Suppressor macrophage treated with lipopolysaccharide for 1 hour (primary cell): ENCODE data around the gene STUM.
"Not testable (repeated sequence)": the region's sequence is repeated elsewhere in the genome, so short reads cannot be mapped to it uniquely, and the experiment has no call there.

Experiments
- DNase-seq, 3 donors: peaks; one replicate each; pipeline ENCODE4 v3.0.0-alpha.2; 2020 to 2022

STUM gene

DNA sequence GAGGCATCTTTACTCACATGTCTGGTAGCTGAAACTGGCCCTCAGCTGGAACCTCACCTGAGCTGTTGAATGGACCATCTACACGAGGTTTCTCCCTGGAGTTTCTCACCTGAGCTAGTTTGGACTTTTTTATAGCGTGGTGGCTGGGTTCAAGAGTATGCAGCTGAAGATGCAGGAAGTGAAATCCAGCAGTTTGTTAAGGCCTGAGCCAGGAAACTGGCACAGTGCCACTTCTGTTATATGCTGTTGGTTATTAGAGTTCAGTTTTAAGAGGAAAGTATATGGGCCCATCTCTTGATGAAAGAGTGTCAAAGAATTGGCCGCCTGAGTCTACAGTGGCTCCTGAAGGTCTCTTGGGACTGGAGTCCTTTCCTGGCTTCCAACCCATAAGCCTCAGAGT lies 35.6 kb downstream of the STUM start:
- peak in 1 of 3 donors; percentile 8 for DNase-seq

GRCh38 chr1:226586116-226586515 lies 37.6 kb downstream of the STUM start:
- DNase-seq, result no peak

DNA sequence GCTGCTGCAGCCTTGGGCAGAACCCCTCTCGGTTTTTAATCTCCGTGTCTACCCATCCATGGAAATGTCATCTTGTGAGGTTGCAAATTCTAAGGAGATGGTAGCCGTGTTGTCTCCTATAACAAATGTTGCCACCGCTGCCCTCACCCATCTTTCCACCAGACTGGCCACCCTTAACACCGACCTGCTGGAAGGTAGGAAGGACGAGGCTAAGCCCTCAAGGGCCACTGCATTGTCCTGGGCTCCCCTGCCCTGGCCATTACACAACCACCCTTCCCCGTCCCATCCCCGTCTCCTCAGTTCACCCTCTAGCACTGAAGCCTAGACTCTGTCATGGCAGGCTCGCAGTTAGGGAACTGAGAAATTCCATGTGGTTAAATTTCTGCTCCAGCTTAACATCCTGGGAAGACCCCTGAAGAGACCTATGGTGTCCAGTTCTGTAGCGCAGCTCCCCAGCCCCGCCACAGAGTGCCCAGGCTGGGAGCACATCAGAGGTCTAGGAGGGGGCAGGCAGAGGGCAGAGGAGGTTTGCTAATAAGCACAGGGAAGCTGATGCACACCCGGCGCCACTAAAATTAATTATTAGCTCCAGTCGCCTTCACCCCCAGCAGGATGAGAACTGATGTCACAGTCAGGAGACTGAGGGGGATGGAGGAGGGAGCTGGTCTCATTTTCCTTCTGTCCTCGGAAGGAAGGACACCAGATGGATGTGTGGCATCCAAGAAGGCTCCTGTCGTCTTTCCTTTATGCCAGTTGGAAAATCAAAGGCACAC lies 38.3 kb downstream of the STUM start:
- peak; percentile 18 to 71 (median 24) for DNase-seq

- peak; percentile 63 to 73 (median 64) for DNase-seq
Measured at GRCh38 chr1:226588484-226588883, 39.9 kb downstream of the STUM start.

DNA sequence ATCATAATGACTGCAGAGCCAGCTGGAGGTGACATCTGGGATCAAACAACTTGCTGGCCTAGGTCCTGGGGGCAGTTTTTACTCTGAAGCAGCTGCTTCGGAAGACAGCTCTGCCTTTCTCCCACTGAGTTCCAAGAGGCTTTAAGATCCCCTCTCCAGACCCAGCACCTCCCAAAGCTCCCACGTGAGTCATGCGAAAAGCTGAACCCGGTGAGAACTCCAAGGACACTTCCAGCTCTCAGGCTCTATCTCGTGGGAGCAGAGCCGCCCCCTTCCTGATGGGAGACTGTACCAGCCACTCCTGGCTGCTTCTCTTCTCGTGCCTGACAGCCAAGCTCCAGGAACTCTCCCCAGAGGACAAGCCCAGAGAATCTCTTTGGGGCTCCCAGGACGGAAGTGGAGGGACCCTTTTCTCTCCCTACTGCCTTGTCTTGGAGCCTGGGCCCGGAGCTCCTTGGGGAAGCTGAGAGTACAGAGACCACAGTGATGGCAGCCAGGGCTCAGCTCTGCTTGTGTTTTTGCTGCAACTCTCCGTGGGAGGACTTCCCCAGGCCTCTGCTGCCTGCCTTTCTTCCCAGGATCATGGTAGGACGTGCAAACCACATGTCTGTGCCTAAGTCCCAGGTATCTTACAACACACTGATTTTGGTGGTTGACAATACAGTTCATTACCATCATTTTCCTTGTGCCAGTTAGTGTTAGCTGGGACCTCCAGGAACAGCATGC lies 40.6 kb downstream of the STUM start:
- DNase-seq, result peak in 1 of 3 donors; percentile 3

GRCh38 chr1:226590614-226591013 lies 42.0 kb downstream of the STUM start:
- DNase-seq, result no peak

GRCh38 chr1:226593541-226593940 lies 45.0 kb downstream of the STUM start:
- DNase-seq, result no peak

GRCh38 chr1:226596531-226597165 lies 48.1 kb downstream of the STUM start:
- DNase-seq, result no peak

DNA sequence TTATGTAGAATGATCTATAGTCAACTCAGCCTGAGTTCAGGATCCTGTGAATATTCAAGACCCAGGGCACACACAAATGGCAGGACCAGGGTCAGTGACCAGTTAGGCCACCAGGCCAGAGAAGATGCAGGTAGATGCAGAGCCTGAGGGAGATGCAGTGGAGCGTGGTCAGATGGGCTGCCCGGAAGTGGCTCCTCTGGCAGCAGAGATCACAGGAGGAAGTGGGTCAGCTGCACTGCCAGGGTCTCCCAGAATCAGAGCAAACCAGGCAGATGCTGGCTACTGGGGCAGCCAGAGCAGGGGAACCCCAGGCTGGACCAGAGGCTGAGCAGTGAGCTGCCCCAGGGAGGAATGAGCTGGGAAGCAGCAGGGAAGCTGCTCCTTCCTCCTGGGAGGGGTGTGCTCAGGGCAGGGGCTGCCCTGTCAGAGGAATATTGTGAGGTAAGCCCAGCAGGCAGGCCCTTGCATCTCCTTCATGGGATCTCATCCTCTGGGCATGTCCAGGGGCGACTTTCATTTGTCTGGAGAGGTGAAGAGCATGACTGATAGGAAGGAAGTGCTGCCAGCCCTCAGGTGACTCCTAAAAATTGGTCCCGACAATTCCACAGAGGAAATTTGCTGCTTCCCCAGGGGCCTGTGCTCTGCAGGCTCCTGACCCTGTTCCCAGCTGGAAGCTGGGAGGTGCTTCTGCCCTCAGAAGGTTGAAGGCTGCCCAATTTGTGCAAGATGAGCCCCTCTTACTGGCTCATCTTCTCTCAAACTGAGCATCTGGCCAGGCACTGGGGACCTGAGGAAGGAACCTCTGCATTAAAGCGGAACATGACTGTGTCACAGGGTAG lies 49.3 kb downstream of the STUM start:
- no peak for DNase-seq

- no peak for DNase-seq
Measured at GRCh38 chr1:226598455-226598849, 49.9 kb downstream of the STUM start.

DNA sequence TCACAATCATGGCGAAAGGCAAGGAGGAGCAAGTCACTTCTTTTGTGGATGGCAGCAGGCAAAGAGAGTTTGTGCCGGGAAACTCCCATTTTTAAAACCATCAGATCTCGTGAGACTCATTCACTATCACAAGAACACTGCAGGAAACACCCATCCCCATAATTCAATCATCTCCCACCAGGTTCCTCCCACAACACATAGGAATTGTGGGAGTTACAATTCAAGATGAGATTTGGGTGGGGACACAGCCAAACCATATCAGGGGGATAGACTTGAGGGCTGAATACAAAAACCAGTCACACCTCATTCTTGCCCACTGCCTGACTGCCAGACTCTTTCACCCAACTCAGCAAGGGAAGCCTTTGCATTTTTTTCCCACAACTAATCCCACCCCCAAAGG lies 50.4 kb downstream of the STUM start:
- DNase-seq, result not testable (repeated sequence)

GRCh38 chr1:226599636-226600238 lies 51.2 kb downstream of the STUM start:
- no peak for DNase-seq

DNA sequence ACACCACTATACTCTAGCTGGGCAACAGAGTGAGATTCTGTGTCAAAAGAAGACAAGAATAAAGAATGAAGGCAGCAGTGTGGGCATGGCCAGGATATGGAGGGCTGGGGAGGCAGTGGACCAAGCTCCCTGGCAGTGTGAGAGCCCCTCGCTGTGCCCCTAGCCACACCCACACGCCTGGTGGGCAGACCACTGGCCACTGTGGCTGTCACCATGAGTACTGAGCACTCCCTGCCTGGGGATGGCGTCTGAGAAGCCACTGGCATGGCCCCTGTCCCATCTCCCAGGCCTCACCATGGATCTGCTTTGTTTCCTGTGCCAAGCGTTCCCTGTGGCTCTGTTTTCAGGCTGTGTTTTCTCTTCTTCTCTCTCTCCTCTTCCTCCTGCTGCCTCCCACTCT lies 51.7 kb downstream of the STUM start:
- DNase-seq, result no peak

DNA sequence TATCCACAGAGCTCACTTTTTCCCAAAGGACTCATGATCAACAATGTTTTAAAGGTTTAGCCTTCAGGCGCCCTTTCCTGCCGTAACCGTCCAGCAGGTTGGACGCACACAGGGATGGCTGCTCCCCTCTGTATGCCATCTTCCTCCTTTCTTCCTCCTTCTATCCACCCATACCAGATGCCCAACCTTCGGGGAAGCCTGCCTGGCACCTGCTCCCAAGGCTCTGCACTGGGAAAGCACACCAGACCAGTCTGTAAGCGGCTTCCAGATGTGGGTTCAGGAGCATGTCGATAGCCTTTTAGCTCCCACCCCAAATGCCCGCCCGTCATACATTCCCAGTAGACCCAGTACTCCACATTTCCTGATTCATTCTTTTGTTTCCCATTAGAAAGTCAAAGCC lies 52.9 kb downstream of the STUM start:
- no peak for DNase-seq

DNA sequence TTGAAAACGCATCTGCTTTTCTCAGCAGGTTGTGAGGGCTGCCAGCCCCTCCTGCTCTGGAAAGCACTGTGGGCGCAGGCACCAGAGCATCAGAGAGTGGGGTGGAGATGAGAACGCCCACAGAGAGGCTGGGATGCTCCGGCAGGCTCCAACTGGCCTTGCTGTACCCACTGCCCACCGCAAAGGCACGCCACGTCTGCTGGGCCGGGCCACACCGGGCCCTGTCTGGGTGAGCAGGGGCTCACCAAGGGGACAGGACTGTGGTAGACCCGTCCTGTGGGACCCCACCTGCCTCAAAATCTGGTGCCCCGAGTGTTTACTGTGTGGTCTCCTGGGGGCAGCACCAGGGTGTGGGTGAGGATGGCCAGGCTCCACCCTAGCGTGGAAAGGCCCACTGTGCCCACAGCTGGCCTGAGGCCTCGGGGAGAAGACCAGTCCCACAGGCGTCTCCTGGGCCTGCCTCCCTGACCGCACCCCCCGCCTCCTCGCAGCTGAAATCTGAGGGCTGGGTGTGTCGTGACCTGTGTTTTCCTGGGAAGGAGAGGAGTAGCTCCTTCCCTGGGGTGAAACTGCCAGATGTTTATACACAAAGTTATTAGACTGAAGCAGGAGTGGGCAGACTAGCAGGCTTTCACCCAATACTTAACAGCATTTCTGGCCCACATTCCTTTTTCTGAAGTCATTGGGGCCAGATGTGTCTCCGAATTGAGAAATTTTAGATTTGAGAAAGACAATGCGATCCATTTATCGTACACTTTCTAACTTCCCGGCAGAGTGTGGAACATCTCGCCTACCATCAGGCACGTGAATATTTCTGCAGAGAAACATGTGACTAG lies 53.8 kb downstream of the STUM start:
- no peak for DNase-seq

DNA sequence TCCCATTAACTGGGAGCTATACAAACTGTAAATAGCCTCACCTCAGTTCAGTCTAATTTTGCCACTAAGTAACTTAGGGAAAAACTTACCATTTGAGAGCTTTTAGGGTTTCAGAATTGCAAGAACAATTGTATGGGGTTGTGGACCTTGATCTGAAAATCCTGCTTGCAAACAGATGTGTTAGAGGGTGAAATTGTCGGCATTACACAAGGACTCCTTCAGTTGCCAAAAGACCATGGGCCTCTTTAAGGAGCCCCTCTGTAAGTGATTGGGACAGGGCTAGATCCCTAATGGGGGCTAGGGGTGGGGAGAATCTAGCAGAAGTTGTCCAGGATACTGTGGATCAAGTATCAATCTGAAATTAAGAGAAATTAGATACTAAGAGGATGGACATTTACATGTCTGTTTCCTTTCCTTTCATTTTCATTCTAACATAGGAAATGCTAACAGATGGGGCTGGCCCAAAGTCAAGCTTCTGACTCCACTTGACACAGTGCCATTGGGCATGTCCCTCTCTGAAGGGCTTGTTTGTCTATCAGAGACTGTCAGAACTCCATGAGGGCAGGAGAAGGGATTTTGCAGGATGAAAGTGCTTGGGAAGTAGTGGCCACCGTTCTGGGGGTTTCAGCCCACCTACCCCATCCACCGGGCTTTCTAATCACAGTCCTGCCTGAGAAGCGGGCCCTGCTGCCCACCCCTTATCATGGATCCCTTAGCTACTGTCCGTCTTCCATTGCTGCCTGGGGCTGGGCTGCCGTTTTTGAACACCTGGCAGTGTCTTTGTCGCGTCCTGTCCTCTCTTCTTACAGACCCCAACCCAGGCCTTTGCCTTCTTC lies 54.7 kb downstream of the STUM start:
- no peak for DNase-seq

DNA sequence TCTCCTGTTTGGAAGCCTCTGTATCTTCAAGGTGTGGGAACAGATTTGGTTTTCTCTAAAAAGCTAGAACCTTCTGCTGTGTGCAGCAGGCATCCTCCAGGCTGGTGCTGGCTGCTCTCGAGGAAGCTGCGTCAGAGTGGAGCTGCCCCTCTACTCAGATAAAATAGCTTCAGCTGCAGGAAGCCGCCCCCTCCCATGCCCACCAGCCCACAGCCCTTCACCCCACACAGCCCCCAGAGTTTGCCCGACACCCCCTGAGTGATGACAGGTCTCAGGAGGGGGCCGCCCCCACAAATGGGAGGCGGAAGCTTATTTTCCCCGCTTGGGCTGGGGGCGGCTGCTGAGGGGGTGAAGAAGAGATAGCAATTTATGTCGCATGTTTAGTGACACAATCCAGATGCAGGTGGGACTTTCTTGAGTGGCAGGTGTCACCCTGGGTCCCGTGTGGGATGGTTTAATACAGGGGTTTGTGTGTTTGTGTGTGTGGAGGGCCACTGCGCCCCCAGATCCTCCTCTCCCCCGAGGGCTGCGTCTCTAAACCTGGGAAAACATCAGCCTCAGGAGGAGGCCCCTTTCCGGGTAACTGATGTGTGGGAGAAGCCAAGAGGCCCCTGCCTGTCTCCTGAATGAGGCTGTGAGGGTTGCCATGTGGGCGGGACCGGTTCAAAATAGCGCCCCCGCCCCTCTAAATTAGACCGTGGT lies 55.4 kb downstream of the STUM start:
- no peak for DNase-seq

DNA sequence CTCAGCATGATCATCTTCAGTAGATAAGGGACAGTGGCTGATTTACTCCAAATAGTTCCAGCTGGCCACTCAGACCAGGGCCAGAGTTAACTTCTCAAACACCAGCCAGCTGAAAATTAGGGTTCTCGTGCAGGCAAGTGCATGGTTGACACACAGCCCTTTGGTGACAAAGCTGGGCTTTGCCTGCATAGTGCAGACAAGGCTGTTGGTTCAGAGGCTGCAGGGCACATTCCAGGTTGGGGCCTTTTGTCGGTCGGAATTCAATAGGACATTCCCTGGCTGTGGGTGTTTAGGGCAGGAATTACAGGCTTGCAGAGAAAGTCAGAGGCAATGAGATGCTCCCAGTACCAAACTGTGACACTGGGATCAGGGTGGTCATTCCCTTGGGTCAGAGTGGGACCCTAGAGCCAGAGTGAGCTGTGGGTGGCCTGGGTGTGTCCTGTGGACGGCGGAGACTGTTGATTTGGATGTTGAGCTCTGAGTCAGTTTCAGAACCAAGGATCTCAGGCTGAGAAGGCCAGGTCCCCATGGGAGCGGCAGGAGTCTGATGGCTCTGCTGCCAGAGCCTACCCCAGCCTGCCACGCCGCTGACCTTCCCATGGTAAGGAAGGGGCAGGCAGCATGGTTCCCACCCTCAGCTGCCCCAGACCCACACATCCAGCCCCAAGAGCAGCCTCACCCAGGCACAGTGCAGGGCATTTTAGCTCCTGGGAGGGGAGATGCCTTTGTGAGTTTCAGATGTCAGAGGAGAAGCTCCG lies 56.2 kb downstream of the STUM start:
- DNase-seq, result no peak

GRCh38 chr1:226605318-226605950 lies 56.9 kb downstream of the STUM start:
- no peak for DNase-seq
